GM19328 (cell line): Measurements from ENCODE around the gene THAP11.
A peak's percentile ranks its signal among the peaks of the same experiment; 100 is the strongest.

Experiments
- ATAC-seq: cut with Tn5 transposase; IDR thresholded peaks from one replicate; pipeline ENCODE4 v1.9.1; 2021; ENCODE audit warnings: mild to moderate bottlenecking, moderate library complexity; ENCODE audit not compliant: unreplicated experiment

Gene THAP11

DNA sequence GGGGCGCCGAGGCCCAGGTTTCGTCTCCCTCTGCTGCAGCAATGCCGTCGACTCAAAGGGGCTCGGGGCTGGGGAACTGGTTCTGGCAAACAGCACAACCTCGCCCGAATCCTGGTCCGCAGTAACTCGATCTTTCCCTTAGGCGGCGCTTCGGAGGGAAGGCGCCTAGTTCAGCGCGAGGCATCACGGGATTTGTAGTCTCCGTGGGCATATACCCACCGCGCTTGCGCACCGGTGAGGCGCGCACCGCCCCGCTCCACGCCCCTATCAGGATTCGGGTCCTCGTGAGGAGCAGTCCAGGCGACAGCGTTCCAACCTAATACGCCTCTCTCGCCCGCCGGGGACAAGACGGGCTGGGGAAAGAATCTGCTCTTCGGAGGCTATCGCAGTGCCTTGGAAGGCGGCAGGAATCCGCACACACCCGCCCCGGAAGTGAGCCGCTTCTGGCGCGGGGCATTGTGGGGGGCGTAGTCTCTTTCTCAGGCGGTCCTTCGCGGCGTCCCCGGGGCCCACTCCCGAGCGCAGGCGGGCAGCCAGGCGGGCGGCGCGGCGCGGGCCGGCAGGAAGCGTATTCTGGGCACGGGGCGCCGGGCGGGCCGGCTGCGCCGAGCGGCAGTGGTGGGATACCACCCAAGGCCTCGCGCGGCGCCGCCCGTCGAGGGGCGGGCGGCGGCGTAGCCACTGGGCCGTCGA is at the start of gene THAP11:
THAP11 (plus strand) TSS at position 505 of the 693 bp plus-strand sequence. CDS start 235 bp downstream, outside the sequence.
- peak; percentile 50 for ATAC-seq

- no peak for ATAC-seq
Measured at GRCh38 chr16:67796099-67796718, 45.9 kb upstream of the THAP11 start.

DNA sequence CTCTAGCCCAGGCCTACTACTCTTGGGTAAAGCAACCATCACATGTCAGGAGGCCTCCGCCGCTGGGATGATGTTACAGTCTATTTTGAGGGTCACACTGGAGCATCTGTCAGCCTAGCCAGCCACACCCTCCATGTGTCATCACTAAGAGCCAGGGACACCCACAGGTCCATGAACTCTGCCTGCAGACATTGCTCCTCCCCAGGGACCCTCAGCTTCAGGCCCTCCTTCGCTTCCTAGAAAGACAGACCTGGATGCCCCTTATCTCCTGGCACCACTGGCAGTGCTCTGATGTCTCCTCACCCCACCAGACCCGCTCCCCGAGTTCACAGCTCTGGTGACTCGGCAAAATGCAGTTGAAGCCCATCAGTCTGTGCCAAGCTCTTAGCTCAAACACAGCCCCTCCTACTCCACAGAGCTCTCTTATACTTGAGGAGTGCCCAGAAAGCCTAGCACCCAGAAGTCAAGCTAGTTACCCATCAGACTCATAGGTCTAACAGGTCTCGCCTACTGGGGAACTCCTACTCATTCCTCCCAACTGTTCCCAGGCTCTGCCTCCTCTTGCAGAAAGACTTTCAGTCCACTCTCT is 41.7 kb upstream of the THAP11 start:
- no peak for ATAC-seq

GRCh38 chr16:67801241-67801640 is 40.9 kb upstream of the THAP11 start:
- no peak for ATAC-seq

DNA sequence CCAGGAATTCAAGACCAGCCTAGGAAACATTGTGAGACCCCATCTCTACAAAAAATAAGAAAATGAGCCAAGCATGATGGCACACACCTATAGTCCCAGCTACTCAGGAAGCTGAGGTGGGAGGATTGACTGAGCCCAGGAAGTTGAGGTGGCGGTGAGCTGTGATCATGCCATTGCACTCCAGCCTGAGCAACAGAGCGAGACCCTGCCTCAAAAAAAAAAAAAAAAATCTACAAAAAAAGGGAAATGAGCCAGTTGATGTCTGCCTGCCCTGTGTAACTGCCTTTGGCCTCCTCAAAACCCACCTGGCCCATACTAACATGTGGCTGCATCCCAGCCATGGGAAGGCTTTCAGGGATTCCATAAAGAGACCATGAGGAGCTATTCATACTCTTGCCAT is 40.2 kb upstream of the THAP11 start:
- ATAC-seq = no peak

- ATAC-seq = no peak
Measured at GRCh38 chr16:67803894-67804293, 38.2 kb upstream of the THAP11 start.

GRCh38 chr16:67804853-67805542 is 37.1 kb upstream of the THAP11 start:
- no peak for ATAC-seq

DNA sequence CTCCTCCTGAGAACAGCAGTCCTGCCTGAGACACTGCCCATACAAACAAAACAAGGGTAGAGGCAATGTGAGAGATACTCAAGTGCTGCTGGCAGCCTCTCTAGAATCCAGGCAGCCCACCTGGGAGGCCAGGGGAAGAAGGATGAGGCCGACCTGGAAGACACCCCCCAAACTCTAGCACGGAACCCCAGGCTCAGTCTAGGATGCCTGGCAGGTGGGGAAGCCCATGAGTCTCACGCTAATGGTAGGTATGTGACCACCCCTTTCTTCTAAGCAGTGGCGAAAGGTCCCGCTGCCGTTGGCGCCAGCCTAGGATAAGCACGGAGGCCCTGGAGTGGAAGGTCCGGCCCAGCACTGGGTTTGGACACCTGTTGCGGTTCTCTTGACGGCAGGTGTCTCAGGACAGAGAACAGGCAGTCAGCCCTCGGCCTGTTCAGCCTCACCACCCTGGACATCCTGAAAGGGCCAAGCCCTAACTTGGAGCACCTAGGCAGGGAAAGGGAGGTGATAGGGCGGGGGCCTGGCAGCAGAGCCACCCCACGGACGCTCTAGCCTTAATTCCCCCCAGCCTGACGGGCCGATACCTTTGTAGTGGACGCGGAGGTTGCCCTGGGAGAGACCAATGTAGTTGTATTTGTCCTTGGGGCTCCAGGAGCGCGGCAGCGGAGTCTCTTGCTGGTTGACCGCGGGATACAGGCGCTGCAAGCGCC is 36.2 kb upstream of the THAP11 start:
- no peak for ATAC-seq

- peak; percentile 88 for ATAC-seq
Measured at GRCh38 chr16:67806428-67807147, 35.5 kb upstream of the THAP11 start, which contains the start of the genes RANBP10 and TSNAXIP1. Gene RANBP10 (minus strand): TSS chr16:67806560. CDS start chr16:67806536, 24 bp downstream. Gene TSNAXIP1 (plus strand): TSS chr16:67806889. CDS start chr16:67807150, 261 bp downstream.

DNA sequence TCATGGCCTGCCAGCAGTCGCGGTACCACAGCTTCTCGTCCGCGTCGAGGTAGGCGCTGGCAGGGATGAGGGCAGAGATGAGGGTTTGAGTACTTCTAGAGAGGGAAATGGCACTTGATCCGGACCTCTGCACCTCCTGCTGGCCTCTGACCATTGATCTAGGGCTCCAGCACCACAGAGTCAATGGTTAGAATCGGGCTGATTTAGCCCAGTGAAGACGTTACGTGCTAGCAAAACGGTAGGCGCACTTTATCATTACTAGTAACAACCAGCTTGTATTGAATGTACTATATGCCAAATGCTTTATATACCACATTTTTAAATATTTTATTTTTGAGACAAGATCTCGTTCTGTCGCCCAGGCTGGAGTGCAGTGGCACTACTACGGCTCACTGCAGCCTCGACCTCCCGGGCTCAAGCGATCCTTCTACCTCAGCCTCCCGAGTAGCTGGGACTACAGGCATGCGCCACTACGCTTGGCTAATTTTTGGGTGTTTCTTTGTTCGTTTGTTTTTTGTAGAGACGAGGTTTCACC is 34.9 kb upstream of the THAP11 start:
- ATAC-seq = peak; percentile 1

DNA sequence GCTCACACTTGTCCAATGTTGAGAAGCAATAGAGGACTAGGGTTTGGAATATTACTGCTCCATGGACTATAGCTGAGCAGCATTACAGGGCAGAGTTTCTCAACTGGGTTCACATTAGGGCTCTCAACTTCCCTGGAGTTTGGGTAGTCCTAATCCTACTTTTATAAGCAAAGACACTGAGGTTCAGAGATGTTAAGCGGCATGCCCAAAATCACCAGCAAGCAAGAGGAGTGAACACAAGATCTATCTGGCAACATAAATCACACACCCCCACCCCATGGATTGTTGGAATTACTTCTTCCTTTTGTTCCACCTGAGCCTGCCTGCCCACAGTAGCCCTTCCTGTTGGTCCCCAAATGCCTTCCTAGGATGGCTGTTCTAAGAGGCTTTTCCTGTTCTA is 30.2 kb upstream of the THAP11 start:
- ATAC-seq = no peak

GRCh38 chr16:67814567-67814966 is 27.6 kb upstream of the THAP11 start:
- ATAC-seq = no peak

GRCh38 chr16:67820608-67821259 is 21.4 kb upstream of the THAP11 start:
- ATAC-seq = no peak

GRCh38 chr16:67822511-67822910 is 19.6 kb upstream of the THAP11 start:
- no peak for ATAC-seq

- no peak for ATAC-seq
Measured at GRCh38 chr16:67825119-67825518, 17.0 kb upstream of the THAP11 start.

DNA sequence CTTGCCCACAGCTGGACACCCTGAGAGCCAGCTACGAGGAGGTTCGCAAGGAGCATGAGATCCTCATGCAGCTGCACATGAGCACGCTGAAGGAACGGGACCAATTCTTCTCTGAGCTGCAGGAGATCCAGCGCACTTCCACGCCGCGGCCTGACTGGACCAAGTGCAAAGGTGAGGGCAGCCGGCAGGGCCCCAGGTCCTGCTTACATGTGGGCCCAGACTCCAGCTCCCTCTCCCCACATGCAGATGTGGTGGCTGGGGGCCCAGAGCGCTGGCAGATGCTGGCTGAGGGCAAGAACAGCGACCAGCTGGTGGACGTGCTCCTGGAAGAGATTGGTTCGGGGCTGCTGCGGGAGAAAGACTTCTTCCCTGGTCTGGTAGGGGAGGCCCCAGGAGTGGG is 16.2 kb upstream of the THAP11 start:
- ATAC-seq = no peak

GRCh38 chr16:67828651-67829050 is 13.5 kb upstream of the THAP11 start:
- no peak for ATAC-seq

GRCh38 chr16:67833030-67833414 is 9.1 kb upstream of the THAP11 start:
- ATAC-seq = no peak
